ENCODE measurements around the gene GNPTAB. TPM values are rescaled to one million over a fixed set of nuclear protein-coding genes. Genes with fewer than 3 reads are reported as not detected.

GNPTAB gene
- total and polyA plus RNA-seq, 7 donors: 12.0 to 42.2 (median 25.4) TPM

- H3K27me3 ChIP-seq: no peaks in the 10 kb centered on the region
- DNase-seq: no peak
- H3K4me1 ChIP-seq: no peaks in the 10 kb centered on the region
- H3K4me3 ChIP-seq: no peak overlapping the region
- TF ChIP-seq POLR2AphosphoS5 (IDR thresholded peaks at IDR 0.05) (no peak), CTCF (IDR thresholded peaks at IDR 0.05) (no peak), POLR2A (IDR thresholded peaks at IDR 0.05) (no peak), EP300 (IDR thresholded peaks at IDR 0.05) (no peak)
- peaks cover 0 to 88% (median 5%) of the 10 kb centered on the region in 4 donors for H3K36me3 ChIP-seq
- intact Hi-C loops (cut with DNase I): no loop called here
- H3K9me3 ChIP-seq: no peaks in the 10 kb centered on the region
- no peak overlapping the region for H3K27ac ChIP-seq
Measured at GRCh38 chr12:101729842-101730241, 100.9 kb downstream of the GNPTAB start.

GRCh38 chr12:101727098-101727497, 103.7 kb downstream of the GNPTAB start:
- H3K4me1 ChIP-seq: no peaks in the 10 kb centered on the region
- peaks cover 0 to 80% (median 8%) of the 10 kb centered on the region in 4 donors for H3K36me3 ChIP-seq
- H3K27me3 ChIP-seq: no peaks in the 10 kb centered on the region
- DNase-seq: no peak
- intact Hi-C loops (cut with DNase I): no loop called here
- TF ChIP-seq POLR2A (IDR thresholded peaks at IDR 0.05): no peak
- TF ChIP-seq POLR2AphosphoS5 (IDR thresholded peaks at IDR 0.05): no peak
- no peak for TF ChIP-seq CTCF (IDR thresholded peaks at IDR 0.05)
- TF ChIP-seq EP300 (IDR thresholded peaks at IDR 0.05): no peak
- no peak overlapping the region for H3K27ac ChIP-seq
- H3K4me3 ChIP-seq: no peak overlapping the region
- H3K9me3 ChIP-seq: no peaks in the 10 kb centered on the region

GRCh38 chr12:101722392-101722791, 108.4 kb downstream of the GNPTAB start:
- Histone ChIP-seq H3K4me1 (no peaks in the 10 kb centered on the region), H3K4me3 (no peak overlapping the region), H3K36me3 (peaks cover 0 to 64% (median 14%) of the 10 kb centered on the region in 4 donors), H3K27me3 (no peaks in the 10 kb centered on the region), H3K9me3 (no peaks in the 10 kb centered on the region), H3K27ac (no peak overlapping the region)
- TF ChIP-seq EP300 (IDR thresholded peaks at IDR 0.05): no peak
- TF ChIP-seq POLR2AphosphoS5 (IDR thresholded peaks at IDR 0.05): no peak
- no peak for TF ChIP-seq POLR2A (IDR thresholded peaks at IDR 0.05)
- TF ChIP-seq CTCF (IDR thresholded peaks at IDR 0.05): no peak
- DNase-seq: no peak
- 96 to 97% methylated on average over 4 of the region's 4 CpGs for WGBS, 2 donors
- intact Hi-C loops (cut with DNase I): no loop called here

GRCh38 chr12:101720118-101720517, 110.6 kb downstream of the GNPTAB start:
- no peaks in the 10 kb centered on the region for H3K4me1 ChIP-seq
- H3K27ac ChIP-seq: no peak overlapping the region
- H3K9me3 ChIP-seq: no peaks in the 10 kb centered on the region
- H3K36me3 ChIP-seq: peaks cover 0 to 45% (median 10%) of the 10 kb centered on the region in 4 donors
- no peak for TF ChIP-seq EP300 (IDR thresholded peaks at IDR 0.05)
- no peak for TF ChIP-seq POLR2A (IDR thresholded peaks at IDR 0.05)
- no peak for TF ChIP-seq CTCF (IDR thresholded peaks at IDR 0.05)
- TF ChIP-seq POLR2AphosphoS5 (IDR thresholded peaks at IDR 0.05): no peak
- no peak for DNase-seq
- no peak overlapping the region for H3K4me3 ChIP-seq
- no peaks in the 10 kb centered on the region for H3K27me3 ChIP-seq
- intact Hi-C loops (cut with DNase I): no loop called here

- Histone ChIP-seq H3K27ac (no peak overlapping the region), H3K9me3 (no peaks in the 10 kb centered on the region), H3K27me3 (no peaks in the 10 kb centered on the region), H3K4me3 (no peak overlapping the region), H3K36me3 (peaks cover 0 to 40% (median 7%) of the 10 kb centered on the region in 4 donors), H3K4me1 (peaks cover 0 to under 1% (median under 1%) of the 10 kb centered on the region in 4 donors)
- TF ChIP-seq POLR2A (IDR thresholded peaks at IDR 0.05) (no peak), EP300 (IDR thresholded peaks at IDR 0.05) (no peak), CTCF (IDR thresholded peaks at IDR 0.05) (no peak), POLR2AphosphoS5 (IDR thresholded peaks at IDR 0.05) (no peak)
- no peak for DNase-seq
- intact Hi-C loops (cut with DNase I): no loop called here
Measured at GRCh38 chr12:101719566-101719965, 111.2 kb downstream of the GNPTAB start.

Measured in sigmoid colon (tissue), 7 donors.